ENCODE measurements around the gene SERPINB10. TPM values are rescaled to one million over a fixed set of nuclear protein-coding genes. Genes with fewer than 3 reads are reported as not detected.

SERPINB10 gene, protein sequence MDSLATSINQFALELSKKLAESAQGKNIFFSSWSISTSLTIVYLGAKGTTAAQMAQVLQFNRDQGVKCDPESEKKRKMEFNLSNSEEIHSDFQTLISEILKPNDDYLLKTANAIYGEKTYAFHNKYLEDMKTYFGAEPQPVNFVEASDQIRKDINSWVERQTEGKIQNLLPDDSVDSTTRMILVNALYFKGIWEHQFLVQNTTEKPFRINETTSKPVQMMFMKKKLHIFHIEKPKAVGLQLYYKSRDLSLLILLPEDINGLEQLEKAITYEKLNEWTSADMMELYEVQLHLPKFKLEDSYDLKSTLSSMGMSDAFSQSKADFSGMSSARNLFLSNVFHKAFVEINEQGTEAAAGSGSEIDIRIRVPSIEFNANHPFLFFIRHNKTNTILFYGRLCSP
- under 1 TPM in 1 of 4 donors, not detected in 3; 0.22 TPM for total RNA-seq

DNA sequence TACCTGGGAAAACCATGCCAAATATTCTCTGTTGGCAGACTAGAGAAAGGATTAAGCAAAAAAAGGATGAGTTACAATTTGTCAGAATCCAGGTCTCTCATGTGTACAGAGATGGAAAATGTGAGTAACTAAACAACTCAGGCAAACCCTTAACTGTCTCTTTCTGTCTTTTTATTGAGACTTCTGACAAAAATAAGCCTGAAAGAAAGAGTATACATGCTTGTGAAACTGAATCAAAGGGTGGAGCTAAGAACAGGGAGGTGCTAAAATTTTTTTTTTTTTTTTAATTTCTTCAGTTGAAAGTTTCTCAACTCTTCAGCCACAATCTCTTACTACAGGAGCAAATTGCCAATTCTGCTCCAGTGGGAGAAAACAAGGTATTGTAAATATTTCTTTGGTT is at the start of gene SERPINB10:
SERPINB10 (plus strand) TSS at position 295 of the 400 bp plus-strand sequence. CDS start 7,553 bp downstream, outside the sequence.
- no peak for DNase-seq (ENCODE audit: low spot score in 2 of 2)
- no peaks in the 10 kb centered on the region for H3K4me1 ChIP-seq
- no peaks in the 10 kb centered on the region for H3K9me3 ChIP-seq
- no peak within 1 kb of the TSS for H3K27ac ChIP-seq
- TF ChIP-seq EP300 (IDR thresholded peaks at IDR 0.05), result no peak
- no peak for TF ChIP-seq POLR2A (IDR thresholded peaks at IDR 0.05)
- TF ChIP-seq, protein P1, sequence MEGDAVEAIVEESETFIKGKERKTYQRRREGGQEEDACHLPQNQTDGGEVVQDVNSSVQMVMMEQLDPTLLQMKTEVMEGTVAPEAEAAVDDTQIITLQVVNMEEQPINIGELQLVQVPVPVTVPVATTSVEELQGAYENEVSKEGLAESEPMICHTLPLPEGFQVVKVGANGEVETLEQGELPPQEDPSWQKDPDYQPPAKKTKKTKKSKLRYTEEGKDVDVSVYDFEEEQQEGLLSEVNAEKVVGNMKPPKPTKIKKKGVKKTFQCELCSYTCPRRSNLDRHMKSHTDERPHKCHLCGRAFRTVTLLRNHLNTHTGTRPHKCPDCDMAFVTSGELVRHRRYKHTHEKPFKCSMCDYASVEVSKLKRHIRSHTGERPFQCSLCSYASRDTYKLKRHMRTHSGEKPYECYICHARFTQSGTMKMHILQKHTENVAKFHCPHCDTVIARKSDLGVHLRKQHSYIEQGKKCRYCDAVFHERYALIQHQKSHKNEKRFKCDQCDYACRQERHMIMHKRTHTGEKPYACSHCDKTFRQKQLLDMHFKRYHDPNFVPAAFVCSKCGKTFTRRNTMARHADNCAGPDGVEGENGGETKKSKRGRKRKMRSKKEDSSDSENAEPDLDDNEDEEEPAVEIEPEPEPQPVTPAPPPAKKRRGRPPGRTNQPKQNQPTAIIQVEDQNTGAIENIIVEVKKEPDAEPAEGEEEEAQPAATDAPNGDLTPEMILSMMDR (IDR thresholded peaks at IDR 0.05), result no peak
- no peaks in the 10 kb centered on the region for H3K27me3 ChIP-seq
- no peaks in the 10 kb centered on the region for H3K36me3 ChIP-seq
- H3K4me3 ChIP-seq, result no peak within 1 kb of the TSS

DNA sequence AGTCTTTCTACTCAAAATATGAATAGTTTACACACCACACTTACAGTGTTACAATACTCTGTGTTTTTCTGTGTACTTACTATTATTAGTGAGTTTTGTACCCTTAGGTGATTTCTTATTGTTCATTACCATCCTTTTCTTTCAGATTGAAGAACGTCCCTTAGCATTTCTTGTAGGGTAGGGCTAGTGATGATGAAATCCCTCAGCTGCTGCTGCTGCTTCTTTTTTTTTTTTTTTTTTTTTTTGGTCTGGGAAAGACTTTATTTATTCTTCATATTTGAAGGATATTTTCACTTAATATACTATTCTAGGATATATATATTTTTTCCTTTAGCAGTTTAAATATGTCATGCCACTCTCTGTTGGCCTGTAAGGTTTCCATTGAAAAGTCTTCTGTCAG is 49.3 kb upstream of the SERPINB10 start:
- peaks cover 0 to 9% (median 0%) of the 10 kb centered on the region in 4 donors for H3K9me3 ChIP-seq
- 62% methylated on average over 1 of the region's 1 CpG for WGBS, 2 donors
- H3K27me3 ChIP-seq, result no peaks in the 10 kb centered on the region
- no peak overlapping the region for H3K27ac ChIP-seq
- no peaks in the 10 kb centered on the region for H3K4me1 ChIP-seq
- DNase-seq (ENCODE audit: low spot score in 2 of 2), result no peak
- TF ChIP-seq, protein P1 (IDR thresholded peaks at IDR 0.05), result no peak
- no peak for TF ChIP-seq POLR2A (IDR thresholded peaks at IDR 0.05)
- TF ChIP-seq EP300 (IDR thresholded peaks at IDR 0.05), result no peak
- H3K36me3 ChIP-seq, result no peaks in the 10 kb centered on the region
- H3K4me3 ChIP-seq, result no peak overlapping the region

DNA sequence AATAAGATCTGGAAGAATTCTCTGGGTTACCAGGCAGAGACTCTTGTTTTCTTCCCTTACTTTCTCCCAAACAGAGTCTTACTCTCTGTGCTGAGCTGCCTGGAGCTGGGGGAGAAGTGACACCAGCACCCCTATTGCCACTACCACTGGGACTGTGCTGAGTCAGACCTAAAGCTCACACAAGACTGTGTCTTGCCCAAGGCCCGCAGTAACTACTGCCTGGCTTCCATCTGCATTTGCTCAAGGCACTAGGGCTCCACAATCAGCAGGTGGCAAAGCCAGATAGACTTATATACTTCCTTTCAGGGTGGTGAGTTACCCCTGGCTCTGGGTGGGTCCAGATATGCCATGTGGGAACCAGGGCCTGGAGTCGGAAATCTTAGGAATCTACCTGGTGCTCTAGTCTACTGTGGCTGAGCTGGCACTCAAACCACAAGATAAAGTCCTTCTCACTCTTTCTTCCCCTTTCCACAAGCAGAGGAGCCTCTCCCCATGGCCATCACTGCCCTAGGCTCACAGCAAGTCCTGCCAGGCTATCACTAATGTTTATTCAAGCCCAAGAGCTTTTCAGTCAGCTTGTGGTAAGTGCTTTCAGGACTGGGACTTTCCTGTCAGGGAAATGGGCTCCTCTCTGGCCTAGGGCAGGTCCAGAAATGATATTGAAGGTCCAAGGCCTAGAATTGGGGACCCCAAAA is 47.8 kb upstream of the SERPINB10 start:
- H3K27me3 ChIP-seq, result no peaks in the 10 kb centered on the region
- peaks cover 0 to 5% (median 0%) of the 10 kb centered on the region in 4 donors for H3K9me3 ChIP-seq
- 78 to 92% methylated on average over 2 of the region's 2 CpGs for WGBS, 2 donors
- DNase-seq (ENCODE audit: low spot score in 2 of 2), result no peak
- TF ChIP-seq EP300 (IDR thresholded peaks at IDR 0.05) (no peak), POLR2A (IDR thresholded peaks at IDR 0.05) (no peak)
- TF ChIP-seq, protein P1 (IDR thresholded peaks at IDR 0.05), result no peak
- H3K4me3 ChIP-seq, result no peak overlapping the region
- H3K27ac ChIP-seq, result no peak overlapping the region
- H3K36me3 ChIP-seq, result no peaks in the 10 kb centered on the region
- no peaks in the 10 kb centered on the region for H3K4me1 ChIP-seq

DNA sequence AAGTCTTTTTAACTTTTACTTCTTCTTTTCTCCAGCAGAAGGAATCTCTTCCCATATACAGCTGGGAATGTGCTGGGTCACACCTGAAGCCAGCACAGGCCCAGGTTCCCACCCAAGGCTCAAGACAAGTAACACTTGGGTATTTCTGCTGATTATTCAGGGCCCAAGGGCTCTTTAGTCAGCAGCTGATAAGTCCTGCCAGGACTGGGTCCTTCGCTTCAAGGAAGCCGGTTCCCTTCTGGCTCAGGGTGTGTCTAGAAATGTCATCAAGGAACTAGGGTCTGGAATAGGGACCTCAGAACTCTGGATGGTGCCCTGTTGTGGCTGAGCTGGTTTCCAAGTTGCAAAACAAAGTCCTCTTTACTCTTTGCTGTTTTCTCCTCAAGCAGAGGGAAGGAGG is 47.2 kb upstream of the SERPINB10 start:
- H3K27me3 ChIP-seq, result no peaks in the 10 kb centered on the region
- no peak for TF ChIP-seq EP300 (IDR thresholded peaks at IDR 0.05)
- TF ChIP-seq, protein P1 (IDR thresholded peaks at IDR 0.05), result no peak
- TF ChIP-seq POLR2A (IDR thresholded peaks at IDR 0.05), result no peak
- no peaks in the 10 kb centered on the region for H3K36me3 ChIP-seq
- 95 to 100% methylated on average over 2 of the region's 2 CpGs for WGBS, 2 donors
- peaks cover 0 to 2% (median 0%) of the 10 kb centered on the region in 4 donors for H3K9me3 ChIP-seq
- H3K4me1 ChIP-seq, result no peaks in the 10 kb centered on the region
- H3K27ac ChIP-seq, result no peak overlapping the region
- no peak for DNase-seq (ENCODE audit: low spot score in 2 of 2)
- no peak overlapping the region for H3K4me3 ChIP-seq
